Measurements from ENCODE around the gene ITCH. TPM values are rescaled to one million over a fixed set of nuclear protein-coding genes. Genes with fewer than 3 reads are reported as not detected.

ITCH gene
- total and polyA plus RNA-seq, 2 experiments from 2014 or later, result 22.1 to 61.2 TPM

DNA sequence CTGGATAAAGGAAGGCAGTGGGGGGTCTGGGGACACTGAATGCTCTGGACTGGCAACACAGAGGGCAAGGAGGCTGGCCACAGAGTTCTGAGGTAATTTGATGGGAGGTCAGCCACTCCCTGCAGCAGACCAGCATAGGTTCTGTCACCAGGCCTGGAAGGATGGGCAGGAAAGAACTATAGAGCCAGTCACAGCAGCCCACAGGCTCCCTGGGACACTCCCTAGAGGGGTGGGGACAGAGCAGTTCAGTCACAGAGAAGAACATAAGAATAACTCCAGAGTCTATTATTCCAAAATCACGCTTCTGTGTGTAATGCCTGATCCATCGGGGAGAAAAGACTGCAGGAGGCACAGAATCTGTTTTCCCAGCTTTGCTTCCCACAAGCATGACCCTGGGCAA, 172.8 kb downstream of the ITCH start:
- 100% methylated on average over 2 of the region's 2 CpGs for WGBS (ENCODE audit: low lambda C conversion rate, missing lambda C conversion rate)
- Histone ChIP-seq H3K4me1 (ENCODE audit: insufficient read depth) (no peaks in the 10 kb centered on the region), H3K9me2 (replicated peaks; ENCODE audit: insufficient read depth) (no peaks in the 10 kb centered on the region), H2AFZ (no peak overlapping the region), H3K4me3 (no peak overlapping the region), H3K79me2 (peaks cover 6% of the 10 kb centered on the region), H3K27me3 (no peaks in the 10 kb centered on the region), H3K4me2 (no peak overlapping the region), H3K27ac (no peak overlapping the region), H3K36me3 (replicated peaks; ENCODE audit: insufficient read depth, low read depth) (no peaks in the 10 kb centered on the region), H4K20me1 (ENCODE audit: insufficient read depth, poor library complexity, severe bottlenecking) (peaks cover 10% of the 10 kb centered on the region), H3K9me3 (ENCODE audit: low read depth) (no peaks in the 10 kb centered on the region)
- no peak for DNase-seq (ENCODE audit: low spot score)
- no peak for TF ChIP-seq EZH2 (IDR thresholded peaks at IDR 0.05; ENCODE audit: borderline replicate concordance)
- TF ChIP-seq, protein P1, sequence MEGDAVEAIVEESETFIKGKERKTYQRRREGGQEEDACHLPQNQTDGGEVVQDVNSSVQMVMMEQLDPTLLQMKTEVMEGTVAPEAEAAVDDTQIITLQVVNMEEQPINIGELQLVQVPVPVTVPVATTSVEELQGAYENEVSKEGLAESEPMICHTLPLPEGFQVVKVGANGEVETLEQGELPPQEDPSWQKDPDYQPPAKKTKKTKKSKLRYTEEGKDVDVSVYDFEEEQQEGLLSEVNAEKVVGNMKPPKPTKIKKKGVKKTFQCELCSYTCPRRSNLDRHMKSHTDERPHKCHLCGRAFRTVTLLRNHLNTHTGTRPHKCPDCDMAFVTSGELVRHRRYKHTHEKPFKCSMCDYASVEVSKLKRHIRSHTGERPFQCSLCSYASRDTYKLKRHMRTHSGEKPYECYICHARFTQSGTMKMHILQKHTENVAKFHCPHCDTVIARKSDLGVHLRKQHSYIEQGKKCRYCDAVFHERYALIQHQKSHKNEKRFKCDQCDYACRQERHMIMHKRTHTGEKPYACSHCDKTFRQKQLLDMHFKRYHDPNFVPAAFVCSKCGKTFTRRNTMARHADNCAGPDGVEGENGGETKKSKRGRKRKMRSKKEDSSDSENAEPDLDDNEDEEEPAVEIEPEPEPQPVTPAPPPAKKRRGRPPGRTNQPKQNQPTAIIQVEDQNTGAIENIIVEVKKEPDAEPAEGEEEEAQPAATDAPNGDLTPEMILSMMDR (IDR thresholded peaks at IDR 0.05; ENCODE audit: poor library complexity), result no peak
- no peak for TF ChIP-seq EZH2phosphoT487 (IDR thresholded peaks at IDR 0.05; ENCODE audit: low read depth, severe bottlenecking, unreplicated experiment)

DNA sequence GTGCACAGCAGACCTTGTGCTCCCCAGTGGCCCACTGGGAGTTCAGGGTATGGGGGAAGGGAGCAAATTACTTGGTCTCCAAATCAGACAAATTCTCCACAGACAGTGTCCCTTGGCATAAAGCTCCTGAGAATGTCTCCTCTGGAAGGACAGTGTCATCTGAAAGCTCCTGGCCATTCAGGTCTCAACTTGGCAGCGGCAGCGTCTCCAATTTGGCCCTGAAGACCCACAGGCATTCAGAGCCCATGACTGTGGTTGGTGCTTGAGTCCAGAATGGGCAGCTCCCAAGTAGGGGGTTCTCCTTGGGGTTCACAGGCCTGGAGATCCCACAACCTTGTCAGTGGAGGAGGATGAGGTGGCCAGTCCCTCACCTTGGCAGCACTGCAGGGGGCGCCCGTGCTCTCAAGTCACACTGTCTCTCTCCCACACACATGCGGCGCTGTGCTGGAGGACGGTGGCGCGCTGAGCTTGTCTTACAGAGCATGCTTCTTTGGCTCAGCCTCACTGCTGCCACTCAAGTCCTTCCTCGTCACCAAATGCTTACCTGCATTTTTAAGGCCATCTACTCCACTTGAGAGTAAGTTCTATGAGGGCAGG, 173.8 kb downstream of the ITCH start:
- Histone ChIP-seq H3K27ac (no peak overlapping the region), H3K4me2 (no peak overlapping the region), H3K79me2 (no peaks in the 10 kb centered on the region), H3K4me1 (ENCODE audit: insufficient read depth) (no peaks in the 10 kb centered on the region), H2AFZ (no peak overlapping the region), H3K36me3 (replicated peaks; ENCODE audit: insufficient read depth, low read depth) (no peaks in the 10 kb centered on the region), H4K20me1 (ENCODE audit: insufficient read depth, poor library complexity, severe bottlenecking) (peaks cover 6% of the 10 kb centered on the region), H3K27me3 (no peaks in the 10 kb centered on the region), H3K9me2 (replicated peaks; ENCODE audit: insufficient read depth) (no peaks in the 10 kb centered on the region), H3K4me3 (no peak overlapping the region), H3K9me3 (ENCODE audit: low read depth) (no peaks in the 10 kb centered on the region)
- WGBS (ENCODE audit: low lambda C conversion rate, missing lambda C conversion rate), result 84% methylated on average over 10 of the region's 10 CpGs
- TF ChIP-seq EZH2phosphoT487 (IDR thresholded peaks at IDR 0.05; ENCODE audit: low read depth, severe bottlenecking, unreplicated experiment) (no peak), EZH2 (IDR thresholded peaks at IDR 0.05; ENCODE audit: borderline replicate concordance) (no peak)
- TF ChIP-seq, protein P1 (IDR thresholded peaks at IDR 0.05; ENCODE audit: poor library complexity), result no peak
- no peak for DNase-seq (ENCODE audit: low spot score)

DNA sequence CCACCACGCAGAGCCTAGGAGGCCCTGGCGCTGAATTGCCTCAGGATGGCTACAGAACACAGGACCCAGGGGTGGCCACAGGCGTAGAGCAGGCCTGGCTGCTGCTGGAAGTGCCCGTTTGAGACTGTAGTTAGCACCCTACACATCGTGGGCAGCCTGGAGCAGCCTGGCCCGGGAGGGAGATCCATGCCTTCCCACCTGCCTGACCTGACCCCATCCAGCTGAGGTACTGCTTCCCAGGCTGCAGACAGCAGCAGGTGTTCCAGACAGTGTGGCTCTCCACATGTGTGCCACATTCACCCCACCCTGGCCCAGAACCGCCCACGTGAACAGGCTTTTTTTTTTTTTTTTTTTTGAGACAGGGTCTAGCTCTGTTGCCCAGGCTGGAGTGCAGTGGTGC, 174.6 kb downstream of the ITCH start:
- no peak overlapping the region for H3K27ac ChIP-seq
- no peaks in the 10 kb centered on the region for H3K36me3 ChIP-seq (replicated peaks; ENCODE audit: insufficient read depth, low read depth)
- no peak overlapping the region for H3K4me3 ChIP-seq
- no peak overlapping the region for H2AFZ ChIP-seq
- no peak overlapping the region for H3K4me2 ChIP-seq
- H3K4me1 ChIP-seq (ENCODE audit: insufficient read depth), result no peaks in the 10 kb centered on the region
- no peak for TF ChIP-seq EZH2phosphoT487 (IDR thresholded peaks at IDR 0.05; ENCODE audit: low read depth, severe bottlenecking, unreplicated experiment)
- no peak for TF ChIP-seq EZH2 (IDR thresholded peaks at IDR 0.05; ENCODE audit: borderline replicate concordance)
- TF ChIP-seq, protein P1 (IDR thresholded peaks at IDR 0.05; ENCODE audit: poor library complexity), result no peak
- DNase-seq (ENCODE audit: low spot score), result no peak
- H3K27me3 ChIP-seq, result no peaks in the 10 kb centered on the region
- H3K79me2 ChIP-seq, result no peaks in the 10 kb centered on the region
- WGBS (ENCODE audit: low lambda C conversion rate, missing lambda C conversion rate), result 96% methylated on average over 8 of the region's 8 CpGs
- H3K9me3 ChIP-seq (ENCODE audit: low read depth), result no peaks in the 10 kb centered on the region
- H4K20me1 ChIP-seq (ENCODE audit: insufficient read depth, poor library complexity, severe bottlenecking), result peaks cover 6% of the 10 kb centered on the region
- H3K9me2 ChIP-seq (replicated peaks; ENCODE audit: insufficient read depth), result no peaks in the 10 kb centered on the region
